Endometrium (tissue), 2 donors: ENCODE results near the gene HMCN1.
A peak's percentile ranks its signal among the peaks of the same experiment; 100 is the strongest.

ENCODE experiments used
- FAIRE-seq: peaks from 2 replicates; lab custom pipeline; 2012; peaks lifted over from hg19 to GRCh38; lab: Jason Lieb, UNC
- donor health status: control.
- donor health status: control.

Gene HMCN1

GRCh38 chr1:186093437-186093836, 359.2 kb downstream of the HMCN1 start:
- no peak for FAIRE-seq

GRCh38 chr1:186094172-186094571, 360.0 kb downstream of the HMCN1 start:
- no peak for FAIRE-seq

GRCh38 chr1:186099336-186100104, 365.3 kb downstream of the HMCN1 start:
- FAIRE-seq: no peak

- FAIRE-seq: no peak
Observed at GRCh38 chr1:186102107-186102506, 367.9 kb downstream of the HMCN1 start.

GRCh38 chr1:186102547-186103148, 368.5 kb downstream of the HMCN1 start:
- FAIRE-seq: peak; percentile 87

- FAIRE-seq: no peak
Observed at GRCh38 chr1:186104459-186104858, 370.3 kb downstream of the HMCN1 start.

GRCh38 chr1:186112280-186112679, 378.1 kb downstream of the HMCN1 start:
- FAIRE-seq: no peak

- no peak for FAIRE-seq
Observed at GRCh38 chr1:186113461-186113860, 379.3 kb downstream of the HMCN1 start.

GRCh38 chr1:186118724-186119123, 384.5 kb downstream of the HMCN1 start:
- no peak for FAIRE-seq

GRCh38 chr1:186122837-186123236, 388.6 kb downstream of the HMCN1 start:
- no peak for FAIRE-seq

- FAIRE-seq: no peak
Observed at GRCh38 chr1:186125035-186125434, 390.8 kb downstream of the HMCN1 start.

GRCh38 chr1:186125511-186125910, 391.3 kb downstream of the HMCN1 start:
- FAIRE-seq: no peak

GRCh38 chr1:186129758-186130157, 395.6 kb downstream of the HMCN1 start:
- no peak for FAIRE-seq

- FAIRE-seq: no peak
Observed at GRCh38 chr1:186139115-186139514, 404.9 kb downstream of the HMCN1 start.

- no peak for FAIRE-seq
Observed at GRCh38 chr1:186139701-186140100, 405.5 kb downstream of the HMCN1 start.

- no peak for FAIRE-seq
Observed at GRCh38 chr1:186142159-186142558, 408.0 kb downstream of the HMCN1 start.

GRCh38 chr1:186142916-186143315, 408.7 kb downstream of the HMCN1 start:
- FAIRE-seq: peak; percentile 54

- FAIRE-seq: no peak
Observed at GRCh38 chr1:186143481-186143880, 409.3 kb downstream of the HMCN1 start.

- FAIRE-seq: no peak
Observed at GRCh38 chr1:186144505-186144904, 410.3 kb downstream of the HMCN1 start.

GRCh38 chr1:186146974-186147373, 412.8 kb downstream of the HMCN1 start:
- no peak for FAIRE-seq

- no peak for FAIRE-seq
Observed at GRCh38 chr1:186149591-186149990, 415.4 kb downstream of the HMCN1 start.

- no peak for FAIRE-seq
Observed at GRCh38 chr1:186152227-186152619, 418.0 kb downstream of the HMCN1 start.

- FAIRE-seq: no peak
Observed at GRCh38 chr1:186152620-186153239, 418.5 kb downstream of the HMCN1 start.
